Measurements from ENCODE around the gene ABCA5.
"Not testable (repeated sequence)": the region's sequence is repeated elsewhere in the genome, so short reads cannot be mapped to it uniquely, and the experiment has no call there.

The ABCA5 gene

GRCh38 chr17:69305177-69305576 lies 21.8 kb downstream of the ABCA5 start:
- TF ChIP-seq CTCF (IDR thresholded peaks at IDR 0.05; ENCODE audit: low read depth, low read length) (no peak), EZH2phosphoT487 (IDR thresholded peaks at IDR 0.05; ENCODE audit: low read depth) (no peak)
- no peaks in the 10 kb centered on the region for H3K27me3 ChIP-seq (ENCODE audit: low read depth, low read length)

GRCh38 chr17:69302682-69303081 lies 24.3 kb downstream of the ABCA5 start:
- H3K79me2 ChIP-seq (ENCODE audit: low read length), result no peaks in the 10 kb centered on the region
- no peaks in the 10 kb centered on the region for H3K9me3 ChIP-seq (ENCODE audit: insufficient read depth, low read length)
- no peak overlapping the region for H3K27ac ChIP-seq (ENCODE audit: low read length)
- H3K36me3 ChIP-seq (replicated peaks; ENCODE audit: low read depth, low read length), result no peaks in the 10 kb centered on the region
- H3K4me3 ChIP-seq (ENCODE audit: low read length), result no peak overlapping the region
- no peak overlapping the region for H2AFZ ChIP-seq (ENCODE audit: low read depth, low read length)
- H3K4me2 ChIP-seq (ENCODE audit: low read length), result no peak overlapping the region
- H3K27me3 ChIP-seq (ENCODE audit: low read depth, low read length), result no peaks in the 10 kb centered on the region
- no peaks in the 10 kb centered on the region for H4K20me1 ChIP-seq (ENCODE audit: insufficient read depth, low read length)
- no peaks in the 10 kb centered on the region for H3K4me1 ChIP-seq (ENCODE audit: low read length)
- TF ChIP-seq EZH2phosphoT487 (IDR thresholded peaks at IDR 0.05; ENCODE audit: low read depth) (no peak), CTCF (IDR thresholded peaks at IDR 0.05; ENCODE audit: low read depth, low read length) (no peak)
- H3K9ac ChIP-seq (ENCODE audit: low read length), result no peak overlapping the region

More at GRCh38 chr17:69305177-69305576, 21.8 kb downstream of the ABCA5 start:
- H4K20me1 ChIP-seq (ENCODE audit: insufficient read depth, low read length), result no peaks in the 10 kb centered on the region
- H2AFZ ChIP-seq (ENCODE audit: low read depth, low read length), result no peak overlapping the region
- H3K4me1 ChIP-seq (ENCODE audit: low read length), result no peaks in the 10 kb centered on the region
- H3K9ac ChIP-seq (ENCODE audit: low read length), result no peak overlapping the region
- no peak overlapping the region for H3K4me2 ChIP-seq (ENCODE audit: low read length)
- no peaks in the 10 kb centered on the region for H3K79me2 ChIP-seq (ENCODE audit: low read length)
- no peaks in the 10 kb centered on the region for H3K36me3 ChIP-seq (replicated peaks; ENCODE audit: low read depth, low read length)
- H3K27ac ChIP-seq (ENCODE audit: low read length), result no peak overlapping the region
- H3K4me3 ChIP-seq (ENCODE audit: low read length), result no peak overlapping the region
- H3K9me3 ChIP-seq (ENCODE audit: insufficient read depth, low read length), result no peaks in the 10 kb centered on the region

- H3K4me3 ChIP-seq (ENCODE audit: low read length), result no peak overlapping the region
- no peak overlapping the region for H3K9ac ChIP-seq (ENCODE audit: low read length)
- TF ChIP-seq CTCF (IDR thresholded peaks at IDR 0.05; ENCODE audit: low read depth, low read length) (no peak), EZH2phosphoT487 (IDR thresholded peaks at IDR 0.05; ENCODE audit: low read depth) (no peak)
- no peak overlapping the region for H3K27ac ChIP-seq (ENCODE audit: low read length)
- H3K9me3 ChIP-seq (ENCODE audit: insufficient read depth, low read length), result no peaks in the 10 kb centered on the region
- H3K4me1 ChIP-seq (ENCODE audit: low read length), result no peaks in the 10 kb centered on the region
- no peak overlapping the region for H3K4me2 ChIP-seq (ENCODE audit: low read length)
- no peak overlapping the region for H2AFZ ChIP-seq (ENCODE audit: low read depth, low read length)
- H3K36me3 ChIP-seq (replicated peaks; ENCODE audit: low read depth, low read length), result no peaks in the 10 kb centered on the region
- no peaks in the 10 kb centered on the region for H3K27me3 ChIP-seq (ENCODE audit: low read depth, low read length)
- H4K20me1 ChIP-seq (ENCODE audit: insufficient read depth, low read length), result no peaks in the 10 kb centered on the region
- H3K79me2 ChIP-seq (ENCODE audit: low read length), result no peaks in the 10 kb centered on the region
Observed at GRCh38 chr17:69300222-69300621, 26.7 kb downstream of the ABCA5 start.

- H3K9me3 ChIP-seq (ENCODE audit: insufficient read depth, low read length); H3K27ac ChIP-seq (ENCODE audit: low read length); H3K4me2 ChIP-seq (ENCODE audit: low read length); H3K36me3 ChIP-seq (replicated peaks; ENCODE audit: low read depth, low read length); H3K9ac ChIP-seq (ENCODE audit: low read length); H3K27me3 ChIP-seq (ENCODE audit: low read depth, low read length); H3K4me1 ChIP-seq (ENCODE audit: low read length); H2AFZ ChIP-seq (ENCODE audit: low read depth, low read length); H3K4me3 ChIP-seq (ENCODE audit: low read length); H3K79me2 ChIP-seq (ENCODE audit: low read length); H4K20me1 ChIP-seq (ENCODE audit: insufficient read depth, low read length): not testable (repeated sequence)
Observed at GRCh38 chr17:69298120-69298722, 28.7 kb downstream of the ABCA5 start.
